HCT116 (cell line): Measurements from ENCODE around the gene P2RX3. TPM values are rescaled to one million over a fixed set of nuclear protein-coding genes. Genes with fewer than 3 reads are reported as not detected.
"Not testable (repeated sequence)": the region's sequence is repeated elsewhere in the genome, so short reads cannot be mapped to it uniquely, and the experiment has no call there.

Source experiments
- ATAC-seq: fragments of 200-7000 bp; cut with Tn5 transposase; 2 replicates; pipeline ENCODE4 v1.9.1; 2020; ENCODE audit warnings: mild to moderate bottlenecking, moderate library complexity
- BruUV-seq: library from RNA; stranded (reverse); fragments of 400-500 nt; replicated peaks from 2 replicates; lab custom pipeline; 2021; lab: Mats Ljungman, UMichigan
- CTCF ChIA-PET: fragments of 300-600 bp; sonication (Branson Sonifier 250); formaldehyde crosslinking; loops from one replicate; lab custom pipeline; 2021; ENCODE audit warnings: antibody characterized with exemption; lab: Charles Lee
- POLR2A ChIA-PET: fragments of 300-600, 350-600 bp; sonication (Branson Sonifier 250); formaldehyde crosslinking; loops from one replicate; lab custom pipeline; 2021; ENCODE audit warnings: antibody characterized with exemption; lab: Charles Lee
- RAD21 ChIA-PET, 2 experiments: fragments of 300-600 bp; sonication (Branson Sonifier 250); formaldehyde crosslinking; loops; one replicate each; lab custom pipeline; 2023; ENCODE audit warnings: low total read pairs in 2 of 2; ENCODE audit not compliant: uncharacterized antibody in 2 of 2, unreplicated experiment in 2 of 2, low non-redundant PET in 1 of 2; lab: Charles Lee
- DNase-seq: peaks from one replicate; pipeline ENCODE4 v3.0.0-alpha.2; 2010; ENCODE audit warnings: low read depth, low spot score
- H2AFZ ChIP-seq: fragments of 200-600 bp; shearing (Covaris generic), sonication (generic); 2 replicates; pipeline ENCODE4 v1.6.1; 2017; ENCODE audit warnings: low read depth, mixed run types, mixed read lengths, antibody characterized with exemption, low read length; ENCODE audit not compliant: poor library complexity, severe bottlenecking
- H3K27ac ChIP-seq: 2 replicates; pipeline ENCODE4 v1.5.1; 2012; ENCODE audit warnings: low read depth, low read length
- H3K27me3 ChIP-seq: fragments of 200-600 bp; sonication (generic); 2 replicates; pipeline ENCODE4 v1.6.1; 2016; ENCODE audit warnings: mixed run types, low read length, mixed read lengths; ENCODE audit not compliant: insufficient read depth
- H3K36me3 ChIP-seq, 2 experiments: fragments of 200-500 bp in 1 of 2; fragments of 200-600 bp in 1 of 2; sonication (Bioruptor generic) in 1 of 2; sonication (generic) in 1 of 2; 2 replicates each; pipeline versions ENCODE4 v1.5.1 to v1.6.1; 2014 to 2016; ENCODE audit warnings: low read length in 2 of 2, inconsistent platforms in 1 of 2, mixed read lengths in 1 of 2, mixed run types in 1 of 2; ENCODE audit not compliant: insufficient read depth in 2 of 2, control insufficient read depth in 1 of 2
- H3K4me1 ChIP-seq, 2 experiments: fragments of 200-600 bp in 1 of 2; sonication (generic) in 1 of 2; 2 replicates each; pipeline versions ENCODE4 v1.5.1 to v1.6.1; 2012 to 2017; ENCODE audit warnings: low read length in 2 of 2, inconsistent platforms in 1 of 2, mild to moderate bottlenecking in 1 of 2, mixed read lengths in 1 of 2, mixed run types in 1 of 2, moderate library complexity in 1 of 2; ENCODE audit not compliant: insufficient read depth in 2 of 2, control insufficient read depth in 1 of 2
- H3K4me2 ChIP-seq: fragments of 200-600 bp; sonication (generic); 2 replicates; pipeline ENCODE4 v1.6.1; 2017; ENCODE audit warnings: mixed run types, low read length, mixed read lengths
- H3K4me3 ChIP-seq, 2 experiments: fragments of 200-600 bp in 1 of 2; sonication (generic) in 1 of 2; replicated peaks in 1 of 2; 2 replicates each; pipeline ENCODE4 v1.5.1; 2011 to 2016; ENCODE audit warnings: low read length in 2 of 2, control low read depth in 1 of 2, low read depth in 1 of 2, mild to moderate bottlenecking in 1 of 2, mixed read lengths in 1 of 2, mixed run types in 1 of 2
- H3K79me2 ChIP-seq: fragments of 200-600 bp; sonication (generic); 2 replicates; pipeline ENCODE4 v1.6.1; 2017; ENCODE audit warnings: mild to moderate bottlenecking, mixed run types, low read length, moderate library complexity, mixed read lengths; ENCODE audit not compliant: insufficient read depth
- H3K9ac ChIP-seq: fragments of 200-600 bp; sonication (generic); 2 replicates; pipeline ENCODE4 v1.6.1; 2016; ENCODE audit warnings: low read length, mixed read lengths
- H3K9me2 ChIP-seq: fragments of 200-600 bp; sonication (generic), shearing (Covaris generic); 2 replicates; pipeline ENCODE4 v1.6.1; 2017; ENCODE audit warnings: mixed run types, mild to moderate bottlenecking, moderate library complexity; ENCODE audit not compliant: insufficient read depth
- H3K9me3 ChIP-seq, 2 experiments: fragments of 200-500 bp in 1 of 2; fragments of 200-600 bp in 1 of 2; sonication (Bioruptor generic) in 1 of 2; sonication (generic) in 1 of 2; 2 replicates each; pipeline ENCODE4 v1.6.1; 2014 to 2017; ENCODE audit warnings: low read length in 2 of 2, mixed read lengths in 2 of 2, inconsistent platforms in 1 of 2, low read depth in 1 of 2, mild to moderate bottlenecking in 1 of 2, mixed run types in 1 of 2, moderate library complexity in 1 of 2; ENCODE audit not compliant: control insufficient read depth in 1 of 2, insufficient read depth in 1 of 2
- H4K20me1 ChIP-seq: fragments of 200-600 bp; sonication (generic), shearing (Covaris generic); 2 replicates; pipeline ENCODE4 v1.6.1; 2017; ENCODE audit warnings: mixed run types, mild to moderate bottlenecking, moderate library complexity; ENCODE audit not compliant: insufficient read depth
- ELF1 ChIP-seq: IDR thresholded peaks from 2 replicates; pipeline ENCODE4 v1.6.1; 2012; ENCODE audit warnings: low read depth, borderline replicate concordance
- EZH2 ChIP-seq: fragments of 200-600 bp; sonication (generic); IDR thresholded peaks from 2 replicates; pipeline ENCODE4 v1.6.1; 2017; ENCODE audit warnings: antibody characterized with exemption, mixed run types
- MAX ChIP-seq: IDR thresholded peaks from 2 replicates; pipeline ENCODE4 v1.6.1; 2012
- RAD21 ChIP-seq: IDR thresholded peaks from 2 replicates; pipeline ENCODE4 v1.6.1; 2012; ENCODE audit warnings: low read depth, mild to moderate bottlenecking
- YY1 ChIP-seq: IDR thresholded peaks from 2 replicates; pipeline ENCODE4 v1.6.1; 2011; ENCODE audit warnings: low read length, low read depth, moderate library complexity, mild to moderate bottlenecking; ENCODE audit not compliant: insufficient replicate concordance; ENCODE audit errors: extremely low read depth
- intact Hi-C: fragments of 100-400 bp; cut with micrococcal nuclease; formaldehyde crosslinking; loops from 2 replicates; pipeline ENCODE4 v1.10.0; 2022
- total RNA-seq: library from RNA; stranded (reverse); gene quantifications from one replicate; pipeline ENCODE4 v1.2.1, GENCODE V29; 2021; ENCODE audit not compliant: unreplicated experiment

P2RX3 gene
- total RNA-seq, 1 experiment from 2014 or later: not detected

- H3K9me2 ChIP-seq, H3K27me3 ChIP-seq, ATAC-seq, H3K4me1 ChIP-seq, H3K9ac ChIP-seq, H3K9me3 ChIP-seq, H3K4me3 ChIP-seq, RAD21 ChIA-PET, H3K27ac ChIP-seq, BruUV-seq, DNase-seq, H4K20me1 ChIP-seq, H3K79me2 ChIP-seq, intact Hi-C loops, H2AFZ ChIP-seq, H3K4me2 ChIP-seq, H3K36me3 ChIP-seq: not testable (repeated sequence)
- ChIA-PET POLR2A (interaction anchor here (1.5 kb wide), 1 partner anchor 9 kb away, joined by 3 read pairs; no protein-coding TSS in a partner anchor), CTCF (interaction anchor here (1.6 kb wide), 1 partner anchor 11 kb away, joined by 3 read pairs; no protein-coding TSS in a partner anchor)
Measured at GRCh38 chr11:57361420-57361819, 23.3 kb downstream of the P2RX3 start.

GRCh38 chr11:57361926-57362325 lies 23.8 kb downstream of the P2RX3 start:
- Histone ChIP-seq H3K27ac (no peak overlapping the region), H3K4me1 (no peaks in the 10 kb centered on the region), H3K36me3 (no peaks in the 10 kb centered on the region), H3K4me3 (no peak overlapping the region)
- POLR2A ChIA-PET: no interaction called here
- intact Hi-C loops: no loop called here
- no peak for ATAC-seq
- no peak for TF ChIP-seq YY1
- no peak for TF ChIP-seq ELF1
- TF ChIP-seq RAD21: no peak
- no peak for TF ChIP-seq EZH2
- no peak for TF ChIP-seq MAX
- TF ChIP-seq, all 23 proteins: peak for 0
- Histone ChIP-seq H3K79me2 (no peaks in the 10 kb centered on the region), H4K20me1 (no peaks in the 10 kb centered on the region), H3K27me3 (0 out of 2 replicates have a peak, but pooled peaks cover 5% of the 10 kb centered on the region), H3K9me3 (no peaks in the 10 kb centered on the region), H3K9ac (no peak overlapping the region), H3K9me2 (no peaks in the 10 kb centered on the region), H3K4me2 (no peak overlapping the region), H2AFZ (no peak overlapping the region)
- RAD21 ChIA-PET: no interaction called here
- no TSS peak for BruUV-seq
- DNase-seq: no peak
- CTCF ChIA-PET: interaction anchor here (1.6 kb wide), 1 partner anchor 12 kb away, joined by 3 read pairs; no protein-coding TSS in a partner anchor
